Measurements from ENCODE around the gene NSUN6.

DNA sequence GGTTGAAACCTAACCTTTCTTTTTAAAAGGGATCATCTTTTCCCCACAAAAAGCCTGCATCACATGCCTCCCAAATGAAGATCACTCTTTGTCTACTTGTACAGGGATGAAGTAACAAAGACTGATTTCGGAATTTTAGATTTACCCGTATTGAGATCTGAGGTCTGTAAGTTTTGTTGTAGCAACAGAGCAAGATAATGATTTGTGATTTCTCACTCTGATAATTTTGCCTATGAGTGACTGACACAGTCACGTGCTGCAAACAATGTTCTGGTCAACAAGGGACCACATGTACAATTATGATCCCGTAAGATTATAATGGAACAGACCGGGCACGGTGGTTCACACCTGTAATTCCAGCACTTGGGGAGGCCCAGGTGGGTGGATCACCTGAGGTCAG, 39.2 kb upstream of the NSUN6 start:
- TF ChIP-seq CTCF (IDR thresholded peaks at IDR 0.05; ENCODE audit: borderline replicate concordance, extremely low read depth, low read length, poor library complexity, severe bottlenecking) (no peak), EZH2 (IDR thresholded peaks at IDR 0.05; ENCODE audit: borderline replicate concordance, low read depth, low read length, severe bottlenecking) (no peak)

Data from DND-41 (cell line).